HUES6 (cell line): ENCODE measurements around the gene CLDN20.

ENCODE experiments used
- H3K27ac ChIP-seq: 2 replicates; pipeline ENCODE4 v1.7.0; 2013; ENCODE audit warnings: low read depth, mild to moderate bottlenecking, low read length, inconsistent platforms
- H3K27me3 ChIP-seq: 2 replicates; pipeline ENCODE4 v1.6.1; 2013; ENCODE audit warnings: low read length; ENCODE audit not compliant: control insufficient read depth, insufficient read depth
- H3K36me3 ChIP-seq: 2 replicates; pipeline ENCODE4 v1.6.1; 2013; ENCODE audit warnings: low read length; ENCODE audit not compliant: control insufficient read depth, insufficient read depth
- H3K4me1 ChIP-seq: 2 replicates; pipeline ENCODE4 v1.6.1; 2013; ENCODE audit warnings: low read length; ENCODE audit not compliant: control insufficient read depth, insufficient read depth
- H3K4me3 ChIP-seq: 2 replicates; pipeline ENCODE4 v1.5.1; 2013; ENCODE audit warnings: low read depth, low read length
- H3K9ac ChIP-seq: one replicate; pipeline ENCODE4 v1.6.1; 2013; ENCODE audit warnings: mild to moderate bottlenecking, low read length
- H3K9me3 ChIP-seq: 2 replicates; pipeline ENCODE4 v1.6.1; 2013; ENCODE audit warnings: low read depth, low read length; ENCODE audit not compliant: control insufficient read depth, insufficient read depth

CLDN20 gene

DNA sequence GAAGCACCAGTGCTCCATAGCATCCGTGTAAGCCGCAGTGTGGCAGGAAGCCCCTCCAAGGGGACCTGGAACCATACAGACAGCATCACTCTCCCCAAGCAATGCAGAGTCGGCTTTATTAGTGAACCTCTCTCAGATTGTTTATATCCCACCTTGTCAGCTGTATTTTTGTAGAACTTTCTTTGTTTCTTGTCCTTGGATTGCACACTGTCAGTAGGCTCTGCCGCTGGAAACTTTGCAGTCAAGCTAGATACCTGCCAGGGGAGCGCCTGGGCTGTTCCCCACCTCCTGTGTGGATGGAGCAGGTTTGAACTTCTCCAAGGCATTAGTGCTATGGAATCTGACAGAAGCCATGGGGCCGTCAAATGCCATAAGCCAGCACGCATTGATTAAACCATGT lies 18.6 kb upstream of the CLDN20 start:
- Histone ChIP-seq H3K27ac (no peak overlapping the region), H3K4me3 (no peak overlapping the region), H3K36me3 (peaks cover 35% of the 10 kb centered on the region), H3K27me3 (no peaks in the 10 kb centered on the region), H3K4me1 (peaks cover 4% of the 10 kb centered on the region; the same call in 1 of the 2 replicates), H3K9ac (no peak overlapping the region), H3K9me3 (peaks cover under 1% of the 10 kb centered on the region; the same call in 1 of the 2 replicates)

DNA sequence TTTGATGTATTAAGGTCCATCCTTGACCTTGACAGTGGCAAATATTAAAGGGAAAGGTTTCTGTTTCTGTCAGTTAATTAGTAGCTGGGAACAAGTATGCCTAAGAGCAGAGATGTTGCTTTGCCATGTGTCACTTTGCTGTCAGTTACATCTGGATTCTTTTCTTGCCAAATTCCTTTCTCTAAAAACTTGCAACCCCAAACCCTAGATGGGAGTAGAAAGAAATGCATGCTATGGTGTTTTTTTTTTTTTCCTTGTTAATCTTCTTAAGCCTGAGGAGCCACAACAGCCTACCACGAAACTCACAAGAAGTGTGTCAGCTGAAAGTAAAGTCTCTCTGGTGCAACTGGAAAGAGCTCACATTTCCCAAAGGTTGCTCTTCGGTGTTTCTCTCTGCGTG lies 18.0 kb upstream of the CLDN20 start:
- H3K9me3 ChIP-seq, result no peaks in the 10 kb centered on the region
- peaks cover 37% of the 10 kb centered on the region for H3K36me3 ChIP-seq
- no peaks in the 10 kb centered on the region for H3K27me3 ChIP-seq
- no peak overlapping the region for H3K9ac ChIP-seq
- no peak overlapping the region for H3K27ac ChIP-seq
- no peak overlapping the region for H3K4me3 ChIP-seq
- H3K4me1 ChIP-seq, result peaks cover 4% of the 10 kb centered on the region; the same call in 1 of the 2 replicates

DNA sequence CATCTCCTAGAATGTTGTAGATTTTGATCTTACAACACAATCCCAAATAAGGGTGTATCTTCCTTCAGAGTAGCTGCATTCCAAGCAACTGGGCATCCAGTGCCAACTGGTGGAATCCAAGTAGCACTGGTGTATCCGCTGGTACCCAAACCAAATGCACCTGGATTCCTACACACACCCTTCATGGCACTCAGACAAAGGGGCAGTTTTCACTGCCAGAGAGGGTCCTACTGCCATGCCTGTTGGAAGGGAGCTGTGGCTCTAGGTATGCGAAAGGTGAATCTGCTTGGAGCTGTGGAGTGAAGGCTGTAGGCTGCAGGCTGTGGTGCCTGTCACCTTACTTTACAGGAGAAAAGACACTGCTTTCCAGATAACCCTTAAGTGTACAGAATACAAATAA lies 17.0 kb upstream of the CLDN20 start:
- no peak overlapping the region for H3K9ac ChIP-seq
- no peak overlapping the region for H3K4me3 ChIP-seq
- H3K36me3 ChIP-seq, result peaks cover 44% of the 10 kb centered on the region
- H3K9me3 ChIP-seq, result no peaks in the 10 kb centered on the region
- H3K4me1 ChIP-seq, result peaks cover 4% of the 10 kb centered on the region; the same call in 1 of the 2 replicates
- no peaks in the 10 kb centered on the region for H3K27me3 ChIP-seq
- H3K27ac ChIP-seq, result no peak overlapping the region

DNA sequence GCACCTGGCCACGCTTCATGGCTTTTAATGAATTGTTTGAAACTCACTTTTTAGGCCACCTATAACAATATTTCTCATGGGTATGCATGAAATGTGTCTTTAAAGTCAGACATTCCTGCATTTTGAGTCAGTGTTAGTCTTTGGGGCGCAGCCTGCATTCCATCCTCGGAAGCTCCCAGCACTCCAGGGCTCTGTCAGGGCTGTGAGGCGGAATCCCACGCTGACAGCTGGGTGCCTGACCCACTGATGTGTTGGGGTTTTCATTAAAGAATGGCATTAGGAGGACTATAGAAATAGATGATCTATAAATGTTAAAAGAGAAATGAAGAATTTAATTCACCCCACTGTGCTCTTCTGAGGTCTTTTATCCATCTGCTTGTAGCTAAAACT lies 16.2 kb upstream of the CLDN20 start:
- H3K27me3 ChIP-seq, result no peaks in the 10 kb centered on the region
- peaks cover 50% of the 10 kb centered on the region for H3K36me3 ChIP-seq
- H3K9me3 ChIP-seq, result no peaks in the 10 kb centered on the region
- no peak overlapping the region for H3K27ac ChIP-seq
- H3K4me3 ChIP-seq, result no peak overlapping the region
- H3K4me1 ChIP-seq, result peaks cover 8% of the 10 kb centered on the region; the same call in 1 of the 2 replicates
- H3K9ac ChIP-seq, result peak overlapping the region; percentile 21

DNA sequence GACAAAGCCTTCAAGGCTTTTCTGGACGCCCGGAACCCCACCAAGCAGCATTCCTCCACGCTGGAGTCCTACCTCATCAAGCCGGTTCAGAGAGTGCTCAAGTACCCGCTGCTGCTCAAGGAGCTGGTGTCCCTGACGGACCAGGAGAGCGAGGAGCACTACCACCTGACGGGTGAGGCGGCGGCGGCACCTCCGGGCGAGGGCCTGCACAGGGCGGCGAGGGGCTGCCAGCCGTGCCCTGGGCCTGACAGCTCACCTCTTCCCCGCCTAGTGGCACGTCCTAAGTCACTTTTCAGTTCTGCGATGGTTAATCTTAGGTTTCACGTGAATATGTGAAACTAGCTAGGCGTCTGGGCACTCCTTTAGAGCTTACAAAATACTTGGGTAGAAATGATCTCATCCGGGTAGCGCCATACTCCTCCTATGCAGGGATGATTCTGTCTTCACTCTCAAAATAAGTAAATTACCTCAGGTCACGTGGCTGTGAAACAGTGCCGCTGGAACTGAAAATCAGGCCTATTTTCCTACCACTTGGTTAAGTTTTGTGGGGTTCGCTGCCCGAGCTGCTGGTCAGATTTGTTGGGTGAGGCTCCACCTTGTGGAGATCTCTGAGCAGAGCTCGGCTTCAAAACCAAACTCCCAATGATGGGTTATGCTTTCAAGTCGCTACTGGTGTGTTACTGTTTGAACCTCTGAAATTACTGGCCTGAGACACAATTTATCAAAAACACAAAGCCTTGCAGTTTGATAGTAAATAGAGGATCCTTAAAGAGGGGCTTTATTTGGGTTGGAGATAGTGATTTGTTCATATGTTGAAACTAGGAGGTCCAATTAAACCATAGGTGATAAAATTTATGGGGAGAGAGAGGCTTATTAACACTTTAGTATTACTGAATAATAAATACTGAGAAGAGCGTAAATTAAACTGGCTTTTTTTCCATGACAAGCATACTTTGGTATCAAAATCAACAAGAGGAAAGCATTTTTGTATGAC lies 15.5 kb upstream of the CLDN20 start:
- Histone ChIP-seq H3K4me3 (no peak overlapping the region), H3K36me3 (peaks cover 51% of the 10 kb centered on the region), H3K9ac (peak overlapping the region; percentile 21), H3K9me3 (no peaks in the 10 kb centered on the region), H3K27me3 (no peaks in the 10 kb centered on the region), H3K27ac (peak overlapping the region; percentile 20; the same call in 1 of the 2 replicates), H3K4me1 (peaks cover 15% of the 10 kb centered on the region; the same call in 1 of the 2 replicates)

DNA sequence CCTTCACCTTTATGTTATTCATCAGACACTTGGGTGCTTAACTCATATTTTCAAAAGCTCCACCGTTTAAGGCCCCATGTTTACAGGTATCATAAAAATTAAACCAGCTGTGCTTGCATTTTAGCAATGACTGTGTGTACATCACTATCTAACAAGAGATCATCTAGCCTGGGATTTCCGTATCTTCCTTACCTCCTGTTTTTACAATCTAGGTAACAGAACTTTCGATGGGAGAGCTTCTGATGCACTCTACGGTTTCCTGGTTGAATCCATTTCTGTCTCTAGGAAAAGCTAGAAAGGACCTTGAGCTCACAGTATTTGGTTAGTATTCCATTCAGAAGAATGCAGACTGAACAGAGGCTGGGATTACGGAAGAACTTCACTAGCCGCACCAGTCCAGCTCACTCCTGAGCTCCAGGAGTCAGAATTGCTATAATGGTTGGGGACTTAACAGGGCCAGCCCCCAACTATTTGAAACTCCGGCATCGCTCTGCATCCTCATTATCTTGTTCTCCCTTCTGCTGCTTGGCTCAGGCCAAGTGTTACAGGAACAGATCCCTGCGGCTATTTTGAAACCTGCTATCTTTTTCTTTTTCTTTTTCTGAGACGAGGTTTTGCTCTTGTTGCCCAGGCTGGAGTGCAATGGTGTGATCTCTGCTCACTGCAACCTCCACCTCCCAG lies 13.0 kb upstream of the CLDN20 start:
- Histone ChIP-seq H3K9me3 (no peaks in the 10 kb centered on the region), H3K36me3 (peaks cover 60% of the 10 kb centered on the region), H3K4me1 (peaks cover 28% of the 10 kb centered on the region)

DNA sequence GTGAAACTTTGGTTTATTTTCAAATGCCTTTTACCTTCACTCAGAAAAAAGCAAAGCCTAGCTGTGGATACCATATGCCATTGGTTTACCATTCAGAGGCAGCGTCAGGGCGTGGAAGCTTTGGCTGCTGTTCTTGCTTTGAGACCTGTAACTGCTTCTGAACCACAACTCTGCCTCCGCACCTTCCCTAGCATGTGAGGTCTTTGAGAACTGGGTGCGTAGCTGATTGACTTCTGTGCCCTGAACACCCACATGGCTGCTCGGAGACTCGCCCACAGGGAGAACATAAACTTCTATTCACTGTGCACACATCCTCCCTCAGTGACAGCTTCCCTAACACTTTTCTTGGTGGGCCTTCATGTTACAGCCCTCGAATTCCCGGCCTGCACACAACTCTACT lies 11.2 kb upstream of the CLDN20 start:
- Histone ChIP-seq H3K9ac (no peak overlapping the region), H3K27me3 (no peaks in the 10 kb centered on the region), H3K36me3 (peaks cover 70% of the 10 kb centered on the region), H3K4me1 (peaks cover 28% of the 10 kb centered on the region), H3K4me3 (no peak overlapping the region), H3K27ac (peak overlapping the region; percentile 90), H3K9me3 (no peaks in the 10 kb centered on the region)

More for the DNA sequence above, 13.0 kb upstream of the CLDN20 start:
- H3K27ac ChIP-seq, result no peak overlapping the region
- no peak overlapping the region for H3K9ac ChIP-seq
- no peaks in the 10 kb centered on the region for H3K27me3 ChIP-seq
- H3K4me3 ChIP-seq, result no peak overlapping the region

DNA sequence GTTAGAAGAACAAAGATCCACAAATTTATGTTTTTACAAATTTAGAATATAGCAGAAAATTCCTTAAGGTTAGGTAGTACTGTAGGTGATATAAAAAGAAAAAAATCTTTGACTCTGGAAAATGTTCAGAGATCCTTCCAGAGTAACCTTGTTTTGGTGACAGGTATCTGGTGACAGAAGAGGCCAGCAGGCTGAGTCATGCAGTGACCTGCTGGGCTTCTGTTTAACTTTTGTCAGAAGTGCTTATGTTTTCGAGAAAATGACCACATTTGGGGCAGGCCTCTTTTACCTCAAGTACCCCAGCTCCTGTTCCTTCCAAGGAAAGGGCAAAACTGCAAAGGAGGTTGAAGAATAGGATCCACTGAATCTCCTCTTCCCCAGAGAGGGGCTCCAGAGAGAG lies 10.5 kb upstream of the CLDN20 start:
- H3K4me3 ChIP-seq, result no peak overlapping the region
- H3K27ac ChIP-seq, result peak overlapping the region; percentile 90
- peaks cover 24% of the 10 kb centered on the region for H3K4me1 ChIP-seq
- no peaks in the 10 kb centered on the region for H3K9me3 ChIP-seq
- no peak overlapping the region for H3K9ac ChIP-seq
- no peaks in the 10 kb centered on the region for H3K27me3 ChIP-seq
- peaks cover 75% of the 10 kb centered on the region for H3K36me3 ChIP-seq

DNA sequence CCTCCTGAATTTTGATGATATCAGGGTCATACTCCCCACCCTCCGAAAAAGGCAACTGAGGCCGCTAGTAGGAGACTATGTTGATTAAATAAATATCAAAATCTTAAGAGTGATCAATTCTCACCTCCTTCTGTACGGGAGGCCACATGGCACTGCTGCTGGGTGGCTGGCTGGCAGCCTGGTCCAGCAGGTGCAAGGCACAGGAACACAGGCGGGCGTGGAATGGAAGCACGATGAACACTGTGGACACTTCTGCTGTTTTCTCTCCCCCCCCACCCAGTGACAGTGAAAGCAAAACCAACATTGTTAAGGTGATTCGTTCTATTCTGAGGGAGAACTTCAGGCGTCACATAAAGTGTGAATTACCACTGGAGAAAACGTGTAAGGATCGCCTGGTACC lies 9.7 kb upstream of the CLDN20 start:
- Histone ChIP-seq H3K9ac (no peak overlapping the region), H3K27ac (peak overlapping the region; percentile 90), H3K9me3 (no peaks in the 10 kb centered on the region), H3K4me3 (no peak overlapping the region), H3K36me3 (peaks cover 83% of the 10 kb centered on the region), H3K27me3 (no peaks in the 10 kb centered on the region), H3K4me1 (peaks cover 24% of the 10 kb centered on the region)

DNA sequence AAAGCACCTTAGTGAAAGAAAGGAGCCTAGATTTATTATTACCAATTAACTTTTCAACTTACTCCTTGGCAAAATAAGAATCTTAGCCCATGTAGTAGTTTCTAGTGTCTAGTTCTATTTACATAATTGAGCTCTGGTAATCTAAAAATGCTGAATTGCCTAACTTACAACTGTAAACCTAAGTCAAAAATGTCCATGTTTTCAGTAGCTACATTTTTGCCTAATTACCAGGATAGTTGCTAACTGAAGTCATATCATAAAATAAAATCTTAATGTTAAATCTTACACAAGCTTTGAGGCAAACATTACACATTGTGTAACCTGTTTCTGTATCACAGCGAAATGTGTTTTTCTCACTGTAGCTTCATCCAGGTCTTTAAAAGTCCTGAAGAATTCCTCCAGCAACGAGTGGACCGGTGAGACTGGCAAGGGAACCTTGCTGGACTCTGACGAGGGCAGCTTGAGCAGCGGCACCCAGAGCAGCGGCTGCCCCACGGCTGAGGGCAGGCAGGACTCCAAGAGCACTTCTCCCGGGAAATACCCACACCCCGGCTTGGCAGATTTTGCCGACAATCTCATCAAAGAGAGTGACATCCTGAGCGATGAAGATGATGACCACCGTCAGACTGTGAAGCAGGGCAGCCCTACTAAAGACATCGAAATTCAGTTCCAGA lies 7.6 kb upstream of the CLDN20 start:
- H3K4me3 ChIP-seq, result no peak overlapping the region
- peaks cover 78% of the 10 kb centered on the region for H3K36me3 ChIP-seq
- no peaks in the 10 kb centered on the region for H3K9me3 ChIP-seq
- H3K27ac ChIP-seq, result no peak overlapping the region
- H3K9ac ChIP-seq, result no peak overlapping the region
- peaks cover 26% of the 10 kb centered on the region for H3K4me1 ChIP-seq
- no peaks in the 10 kb centered on the region for H3K27me3 ChIP-seq
